Jurkat, Clone E6-1 (cell line): Measurements from ENCODE around the gene NUDT14.
A peak's percentile ranks its signal among the peaks of the same experiment; 100 is the strongest.

Experiments used
- DNase-seq: peaks from one replicate; pipeline ENCODE4 v3.0.0-alpha.2; 2011; ENCODE audit warnings: low read depth, low spot score
- H3K4me3 ChIP-seq: 2 replicates; pipeline ENCODE4 v1.5.1; 2011; ENCODE audit warnings: mild to moderate bottlenecking, low read length, control low read depth, moderate library complexity

NUDT14 gene

DNA sequence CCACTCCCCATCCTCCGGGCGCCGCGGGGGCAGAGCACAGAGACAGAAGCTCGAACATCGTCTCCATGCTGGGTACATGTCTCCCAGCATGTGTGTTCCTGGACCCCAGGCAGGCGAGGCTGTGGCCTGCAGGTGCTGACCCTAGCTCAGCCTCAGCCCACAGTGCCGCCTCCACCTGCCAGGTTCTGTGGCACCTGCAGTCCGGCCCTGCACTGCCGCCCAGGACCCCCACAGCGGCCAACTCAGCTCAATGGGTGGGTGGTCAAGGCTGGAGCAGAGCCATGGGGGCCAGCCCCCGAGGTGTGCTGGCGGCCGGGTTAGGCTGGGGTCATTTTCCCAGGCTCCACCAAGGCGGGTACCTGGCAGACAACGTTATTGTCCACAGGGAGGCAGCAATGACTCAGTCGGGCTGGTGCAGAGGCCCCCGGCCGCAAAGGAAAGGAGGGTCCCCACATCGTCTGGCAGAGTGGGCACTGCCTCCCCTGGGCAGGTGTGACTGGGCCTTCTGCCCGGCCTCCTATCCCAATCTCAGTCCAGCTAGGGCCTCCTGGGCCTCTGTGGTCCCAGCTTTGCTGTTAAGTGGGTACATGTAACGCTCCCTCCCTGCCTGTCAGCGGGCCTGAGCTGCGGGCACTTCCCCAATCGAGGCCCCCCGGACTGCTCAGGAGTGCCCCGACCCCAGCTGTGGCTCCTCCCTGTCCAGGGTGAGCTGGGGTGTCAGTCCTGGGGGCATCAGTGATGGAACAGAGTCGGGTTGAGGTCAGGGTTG is 20.2 kb upstream of the NUDT14 start:
- H3K4me3 ChIP-seq, result no peak overlapping the region
- no peak for DNase-seq

DNA sequence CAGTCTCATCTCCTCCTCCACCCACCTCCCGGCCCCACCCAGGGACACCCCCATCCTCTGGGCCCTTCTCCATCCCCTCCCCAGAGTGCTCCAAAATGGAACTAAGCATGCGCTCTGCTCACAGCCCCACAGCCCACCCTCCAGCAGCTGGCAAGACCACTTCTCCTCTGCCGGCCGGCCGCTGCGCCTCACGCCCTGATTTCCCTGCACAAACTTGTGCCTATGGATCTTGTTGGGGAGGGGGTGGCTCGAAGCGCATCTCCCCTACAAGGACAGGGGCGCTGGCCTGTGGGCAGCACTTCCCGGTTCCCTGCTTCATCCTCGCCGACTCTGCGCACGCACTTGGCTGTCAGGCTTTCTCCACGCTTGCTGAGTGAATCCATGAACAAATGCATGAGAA is 19.5 kb upstream of the NUDT14 start:
- no peak overlapping the region for H3K4me3 ChIP-seq
- no peak for DNase-seq

DNA sequence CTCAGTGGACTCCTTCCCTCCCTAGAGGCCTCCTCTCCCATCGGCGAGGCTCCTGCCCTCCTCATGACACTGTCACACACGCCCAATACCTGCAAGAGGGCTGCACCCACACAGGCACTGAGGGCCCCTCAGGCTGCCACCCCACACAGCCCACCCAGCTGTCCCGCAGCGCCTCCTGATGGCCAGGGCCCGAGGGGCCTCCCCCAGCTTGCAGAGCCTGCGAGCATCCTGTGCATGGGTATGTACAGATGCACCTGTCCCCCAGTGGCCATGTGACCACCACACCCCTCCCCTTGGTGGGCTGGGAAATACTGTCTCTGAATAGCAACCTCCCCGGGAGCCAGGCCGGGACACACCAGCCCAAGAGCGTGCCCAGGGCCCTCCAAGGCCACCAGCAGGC is 19.0 kb upstream of the NUDT14 start:
- H3K4me3 ChIP-seq, result no peak overlapping the region
- DNase-seq, result no peak

DNA sequence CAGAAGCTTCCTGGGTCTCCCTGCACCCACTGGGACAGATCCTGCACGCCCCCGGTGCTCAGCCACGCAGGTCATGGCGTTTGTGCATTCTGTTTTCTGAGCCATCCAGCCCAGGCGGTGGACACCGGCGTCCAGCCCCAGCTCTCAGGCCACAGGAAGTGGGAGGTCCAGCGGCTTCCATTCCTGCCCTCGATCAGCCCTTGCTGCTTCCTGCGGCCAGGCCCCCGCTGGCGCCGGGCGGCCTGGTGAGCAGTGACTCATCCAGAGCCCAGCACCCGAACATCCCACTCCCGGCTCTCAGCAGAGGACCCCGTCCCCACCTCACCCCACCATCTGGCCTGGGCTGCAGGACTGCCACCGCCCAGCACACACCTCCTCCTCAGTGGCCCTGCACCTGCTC is 18.0 kb upstream of the NUDT14 start:
- no peak for DNase-seq
- no peak overlapping the region for H3K4me3 ChIP-seq

DNA sequence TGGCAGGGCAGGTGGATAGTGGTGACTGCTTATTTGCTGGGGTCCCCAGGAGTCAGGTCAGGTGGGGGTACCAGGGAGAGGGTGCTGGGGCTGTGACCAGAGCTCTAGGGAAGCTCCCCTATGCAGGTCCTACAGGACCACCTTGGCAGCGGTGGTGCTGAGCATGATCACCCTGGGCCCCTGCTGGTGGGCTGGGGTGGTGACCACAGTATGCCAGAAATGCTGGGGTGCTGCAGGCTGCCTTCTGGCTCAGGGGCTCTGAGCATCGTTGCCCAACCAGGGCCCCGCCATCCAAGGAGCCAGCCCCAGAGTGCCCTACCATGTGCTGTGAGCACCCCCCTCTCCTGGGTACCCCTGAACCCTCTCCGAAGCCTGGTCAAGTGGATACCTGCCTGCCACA is 17.5 kb upstream of the NUDT14 start:
- DNase-seq, result no peak
- H3K4me3 ChIP-seq, result no peak overlapping the region

DNA sequence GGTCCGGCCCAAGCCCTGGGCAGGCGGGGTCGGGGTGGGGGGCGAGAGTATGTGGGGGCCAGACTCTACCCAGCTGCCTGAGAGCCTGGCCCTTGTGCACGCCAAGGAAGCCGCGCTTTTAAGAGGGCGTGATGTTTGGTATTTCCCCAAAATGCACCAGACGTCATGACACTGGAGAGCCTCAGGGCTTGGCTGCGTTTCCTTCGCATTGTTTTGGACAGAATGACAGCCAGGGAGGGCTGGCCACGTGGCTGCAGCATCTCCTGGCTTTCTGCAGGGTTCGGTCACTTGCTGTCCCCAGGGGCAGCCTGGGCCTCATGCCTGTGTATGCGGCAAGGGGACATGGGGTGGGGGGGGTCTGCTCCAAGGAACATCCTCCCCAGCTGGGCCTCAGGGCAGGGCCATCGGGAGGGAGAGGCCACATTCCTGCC is 16.1 kb upstream of the NUDT14 start:
- DNase-seq, result no peak

DNA sequence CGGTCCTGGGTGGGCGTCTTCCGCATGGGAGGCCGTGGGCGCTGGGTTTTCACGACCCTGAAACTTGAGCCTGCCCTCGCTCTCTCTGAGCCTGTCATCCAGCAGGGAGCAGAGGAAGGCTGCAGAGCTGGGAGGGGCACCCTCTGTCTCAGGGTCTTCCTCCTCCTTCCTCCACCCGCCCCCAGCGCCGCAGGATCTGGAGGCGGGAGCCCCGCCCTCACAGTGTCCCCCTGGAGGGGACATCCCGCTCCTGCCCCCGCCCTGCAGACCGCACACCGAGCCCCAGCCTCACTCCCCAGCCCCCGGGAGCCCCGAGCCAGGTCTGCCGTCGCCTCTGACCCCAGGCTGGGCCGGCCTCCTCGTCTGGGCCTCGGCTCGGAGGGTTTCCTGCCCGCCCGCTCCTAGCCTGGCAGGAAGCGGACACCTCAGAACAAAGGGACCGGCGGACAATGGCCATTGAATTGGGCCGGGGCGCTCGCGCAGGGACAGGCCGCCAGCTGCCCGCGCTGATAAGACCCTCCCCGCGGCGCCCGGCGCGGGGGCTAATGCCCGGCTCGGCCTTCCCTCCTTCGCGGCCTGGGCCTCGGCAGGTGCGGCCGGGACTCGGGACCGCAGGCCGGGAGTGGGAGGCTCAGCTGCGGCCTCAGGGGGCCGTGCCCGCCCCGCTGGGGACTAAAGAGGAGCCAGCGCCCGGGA is 15.3 kb upstream of the NUDT14 start:
- no peak for DNase-seq
- no peak overlapping the region for H3K4me3 ChIP-seq

More for the DNA sequence above, 16.1 kb upstream of the NUDT14 start:
- H3K4me3 ChIP-seq, result no peak overlapping the region

DNA sequence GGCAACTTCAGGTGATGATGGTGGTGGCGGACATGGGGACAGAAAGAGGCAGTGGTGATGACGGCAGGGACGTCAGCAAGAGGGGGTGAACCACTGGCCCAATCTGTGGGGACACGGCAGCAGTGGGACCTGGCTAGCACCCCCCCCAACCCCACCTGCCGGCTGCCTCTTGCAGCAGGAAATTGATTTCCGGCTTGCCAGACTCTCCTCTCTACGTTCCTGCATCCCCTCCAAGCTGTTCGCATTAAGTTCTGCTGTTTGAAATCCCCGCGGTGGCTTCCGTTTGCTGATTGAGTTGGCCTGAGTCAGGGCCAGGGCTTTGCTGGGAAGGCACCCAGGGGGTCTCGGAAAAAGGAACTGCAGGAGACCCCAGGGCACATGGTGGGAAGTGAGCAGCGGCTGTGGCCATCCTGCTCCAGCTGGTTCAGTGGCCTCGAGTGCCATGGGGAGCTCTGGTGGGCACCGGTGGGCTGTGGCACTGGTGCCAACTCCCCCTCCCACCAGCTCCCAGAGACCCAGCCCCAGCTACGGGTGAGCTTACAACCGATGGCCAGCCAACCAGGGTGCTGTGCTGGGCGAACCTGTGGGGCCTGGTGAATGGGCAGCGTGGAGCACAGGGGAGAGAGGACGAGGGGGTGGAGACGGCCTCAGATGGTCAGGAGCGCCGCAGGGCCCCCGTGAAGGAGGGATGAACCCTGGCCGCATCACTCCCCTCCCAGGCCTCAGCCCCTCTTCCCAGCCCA is 14.6 kb upstream of the NUDT14 start:
- no peak overlapping the region for H3K4me3 ChIP-seq
- peak; percentile 57 for DNase-seq

DNA sequence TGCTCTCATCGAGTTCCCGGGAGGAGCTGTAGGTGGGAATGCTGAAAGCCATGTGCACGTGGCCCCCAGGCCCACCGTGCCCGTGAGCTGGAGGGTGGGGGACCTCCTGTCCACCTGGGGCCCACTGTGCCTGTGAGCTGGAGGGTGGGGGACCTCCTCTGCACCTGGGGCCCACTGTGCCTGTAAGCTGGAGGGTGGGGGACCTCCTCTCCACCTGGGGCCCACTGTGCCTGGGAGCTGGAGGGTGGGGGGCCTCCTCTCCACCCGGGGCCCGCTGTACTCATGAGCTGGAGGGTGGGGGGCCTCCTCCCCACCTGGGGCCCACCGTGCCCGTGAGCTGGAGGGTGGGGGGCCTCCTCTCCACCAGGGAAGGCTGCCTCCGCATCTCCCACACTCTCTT is 13.9 kb upstream of the NUDT14 start:
- no peak for DNase-seq

DNA sequence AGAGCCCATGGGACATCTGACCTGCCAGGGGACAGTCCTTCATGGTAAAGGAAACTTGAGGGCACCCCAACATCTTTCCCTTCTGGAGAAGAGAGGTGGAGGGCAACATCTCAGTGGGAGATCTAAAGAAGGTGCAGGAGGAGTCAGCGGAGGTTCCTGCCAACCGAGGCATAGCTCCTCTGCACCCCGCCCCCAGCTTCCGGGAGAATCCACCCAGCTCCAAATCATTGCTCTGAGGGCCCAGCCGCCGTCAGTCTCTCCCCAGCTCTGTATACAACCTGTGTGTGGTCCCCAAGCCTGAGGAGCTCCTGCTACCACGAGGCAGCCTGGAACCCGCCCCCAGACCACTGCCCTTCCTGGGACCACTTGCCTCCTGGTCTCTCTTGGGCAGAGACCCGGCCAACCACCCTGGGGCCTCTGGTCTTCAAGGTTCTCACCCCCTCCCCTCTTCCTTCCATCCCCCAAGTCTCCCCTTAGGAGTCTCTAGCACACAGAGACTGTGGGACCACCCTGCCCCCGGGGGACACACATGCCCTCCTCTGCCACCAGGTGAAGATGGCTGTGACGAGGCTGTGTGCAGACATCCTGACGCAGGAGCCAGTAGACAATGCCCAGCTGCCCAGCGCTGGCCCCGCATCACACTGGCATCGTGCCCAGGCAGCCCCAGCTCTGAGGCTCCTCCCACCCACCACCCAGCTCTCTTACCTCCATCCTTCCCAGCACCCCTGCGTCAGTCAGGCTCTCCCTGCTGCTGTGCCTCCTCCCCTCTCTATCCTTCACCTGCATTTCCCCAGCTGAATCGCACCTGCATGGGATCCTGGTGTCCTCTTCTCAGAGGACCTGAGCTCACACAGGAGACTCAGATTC is 13.0 kb upstream of the NUDT14 start:
- H3K4me3 ChIP-seq, result no peak overlapping the region; the same call in none of the 2 replicates
- DNase-seq, result peak; percentile 50

More for the DNA sequence above, 13.9 kb upstream of the NUDT14 start:
- H3K4me3 ChIP-seq, result no peak overlapping the region

DNA sequence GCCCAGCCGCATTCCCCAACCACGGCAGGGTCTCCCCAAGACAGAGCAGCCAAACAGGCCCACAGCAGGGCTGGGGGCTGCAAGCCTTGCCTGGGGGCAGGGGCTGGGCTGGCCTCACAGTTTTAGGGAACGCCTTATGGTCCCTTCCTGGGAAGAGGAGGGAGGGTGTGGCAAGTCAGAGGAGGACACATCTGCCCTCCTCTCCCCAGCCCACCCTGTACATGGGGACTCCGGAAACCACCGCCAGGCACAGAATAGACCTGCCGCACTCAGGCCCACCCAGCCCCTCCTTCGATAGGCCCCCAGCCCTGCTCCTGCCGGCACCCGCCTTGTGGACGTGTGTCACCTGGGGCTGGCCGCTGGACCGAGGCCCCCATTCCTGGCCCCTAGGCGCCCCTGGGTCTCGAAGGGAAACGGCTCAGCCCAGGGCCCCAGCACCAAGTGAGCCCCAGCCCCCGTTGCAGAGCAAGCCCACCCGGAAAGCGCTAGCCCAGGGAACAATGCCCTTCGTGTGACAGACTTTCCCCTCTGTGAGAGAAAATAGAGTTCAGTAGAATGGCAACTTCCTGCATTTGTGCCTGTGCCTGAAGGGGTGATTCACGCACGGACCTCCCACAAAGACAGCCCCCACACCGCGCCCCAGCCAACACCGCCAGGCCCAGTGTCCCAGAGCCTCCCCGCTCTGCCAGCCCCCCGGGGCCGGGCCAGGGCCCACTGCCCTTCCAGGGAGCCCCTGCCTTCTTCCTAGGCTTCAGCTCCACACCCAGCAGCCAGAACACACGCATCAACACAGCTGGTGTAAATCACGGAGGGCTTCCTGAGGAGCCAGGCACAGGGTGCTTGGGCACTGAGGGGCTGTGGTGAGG is 12.0 kb upstream of the NUDT14 start:
- H3K4me3 ChIP-seq, result no peak overlapping the region
- no peak for DNase-seq

DNA sequence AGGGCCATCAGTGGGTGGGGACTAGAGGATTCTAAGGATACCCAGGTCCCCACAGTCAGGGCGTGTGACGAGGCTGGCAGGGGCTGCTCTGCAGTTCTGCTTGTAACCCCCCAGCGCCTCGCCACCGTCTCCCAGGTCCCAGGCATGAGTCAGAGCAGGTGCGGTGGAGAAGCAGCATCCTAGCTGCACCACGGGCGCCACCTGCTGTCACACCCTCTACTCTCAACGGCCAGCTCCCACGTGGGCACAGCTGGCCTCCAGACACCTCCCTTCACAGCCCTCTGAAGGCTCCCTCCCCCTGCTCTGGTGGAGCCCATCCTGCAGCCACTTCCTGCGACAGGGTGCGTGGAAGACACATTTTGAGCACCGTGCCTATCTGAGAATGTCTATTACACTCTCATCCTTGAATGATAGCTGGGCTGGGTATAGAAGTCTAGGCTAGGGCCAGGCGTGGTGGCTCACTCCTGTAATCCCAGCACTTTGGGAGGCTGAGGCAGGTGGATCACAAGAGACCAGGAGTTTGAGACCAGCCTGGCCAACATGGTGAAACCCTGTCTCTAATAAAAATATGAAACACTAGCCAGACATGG is 6.9 kb upstream of the NUDT14 start:
- no peak overlapping the region for H3K4me3 ChIP-seq
- no peak for DNase-seq

DNA sequence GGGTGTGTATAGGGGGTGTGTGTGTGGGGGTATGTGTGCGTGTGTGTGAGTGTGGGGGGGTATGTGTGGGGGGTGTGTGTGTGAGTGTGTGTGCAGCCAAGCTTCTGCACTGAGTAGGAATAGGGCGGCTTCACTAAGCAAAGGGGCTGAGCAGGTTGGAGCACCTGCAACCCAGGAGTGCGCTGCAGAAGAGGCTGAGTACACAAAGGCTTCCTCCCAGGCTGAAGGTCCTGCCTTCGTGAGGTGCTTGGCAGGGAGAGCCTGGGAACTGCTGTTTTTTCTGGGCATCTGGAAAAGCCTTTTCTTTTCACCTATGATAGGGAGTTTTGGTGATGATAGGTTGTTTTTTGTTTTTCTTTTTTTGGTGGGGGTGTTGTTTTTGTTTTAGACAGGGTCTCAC is 6.0 kb upstream of the NUDT14 start:
- DNase-seq, result no peak
- no peak overlapping the region for H3K4me3 ChIP-seq

DNA sequence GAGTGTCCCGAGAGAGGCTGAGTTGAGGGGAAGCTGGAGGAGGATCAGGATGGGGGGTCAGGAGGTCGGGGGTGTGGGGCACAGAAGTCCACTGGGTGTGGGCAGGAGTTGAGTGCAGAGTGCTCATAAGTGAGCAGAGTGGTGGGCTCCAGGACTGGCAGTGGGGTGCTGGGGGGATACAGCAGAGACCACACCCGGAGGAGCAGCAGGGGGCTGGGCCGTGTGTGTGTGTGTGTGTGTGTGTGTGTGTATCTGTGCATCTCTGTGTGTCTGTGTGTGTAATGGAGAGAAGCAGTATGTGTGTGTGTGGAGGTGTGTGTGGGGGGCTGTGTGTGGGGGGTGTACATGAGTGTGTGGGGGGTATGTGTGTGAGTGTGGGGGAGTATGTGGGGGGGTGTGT is 4.9 kb upstream of the NUDT14 start:
- DNase-seq, result no peak
- H3K4me3 ChIP-seq, result no peak overlapping the region

DNA sequence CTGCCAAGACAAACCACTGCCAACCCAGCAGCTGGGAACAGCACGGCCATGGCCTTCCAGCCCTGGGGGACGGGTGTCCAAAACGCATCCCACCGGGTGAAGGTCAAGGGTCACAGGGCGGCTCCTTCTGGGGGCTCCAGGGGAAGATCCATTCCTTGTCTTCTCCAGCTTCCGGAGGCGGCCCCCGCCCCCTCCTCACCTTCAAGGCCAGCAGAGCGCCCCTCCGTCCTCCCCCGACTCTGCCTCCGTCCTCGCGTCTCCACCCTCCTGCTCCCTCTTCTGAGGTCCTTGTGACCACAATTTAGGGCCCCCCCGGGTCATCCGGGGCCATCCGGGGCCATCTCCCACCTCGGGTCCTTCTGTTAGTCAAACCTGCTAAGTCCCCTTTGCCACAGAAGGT is 3.9 kb upstream of the NUDT14 start:
- DNase-seq, result no peak
- H3K4me3 ChIP-seq, result no peak overlapping the region

DNA sequence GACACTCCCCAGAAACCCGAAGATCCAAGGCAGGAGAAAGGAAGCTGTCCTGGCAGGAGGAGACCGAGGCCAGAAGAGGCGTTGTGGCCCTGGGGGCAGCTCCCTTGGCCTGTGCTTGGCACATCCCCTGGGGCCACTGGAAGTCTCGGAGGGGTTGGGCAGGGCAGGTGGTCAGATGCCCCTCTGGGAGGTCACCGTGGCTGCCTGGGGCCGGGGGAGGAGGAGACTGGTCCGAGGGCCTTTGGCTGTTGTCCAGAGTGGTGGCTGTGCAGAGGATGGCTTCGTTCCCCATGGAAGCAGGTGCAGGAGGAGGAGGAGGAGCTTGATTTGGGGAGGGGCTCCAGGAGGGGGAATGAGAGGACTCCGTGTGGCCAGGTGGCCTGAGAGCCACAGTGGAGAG is 3.3 kb upstream of the NUDT14 start:
- no peak overlapping the region for H3K4me3 ChIP-seq
- no peak for DNase-seq

DNA sequence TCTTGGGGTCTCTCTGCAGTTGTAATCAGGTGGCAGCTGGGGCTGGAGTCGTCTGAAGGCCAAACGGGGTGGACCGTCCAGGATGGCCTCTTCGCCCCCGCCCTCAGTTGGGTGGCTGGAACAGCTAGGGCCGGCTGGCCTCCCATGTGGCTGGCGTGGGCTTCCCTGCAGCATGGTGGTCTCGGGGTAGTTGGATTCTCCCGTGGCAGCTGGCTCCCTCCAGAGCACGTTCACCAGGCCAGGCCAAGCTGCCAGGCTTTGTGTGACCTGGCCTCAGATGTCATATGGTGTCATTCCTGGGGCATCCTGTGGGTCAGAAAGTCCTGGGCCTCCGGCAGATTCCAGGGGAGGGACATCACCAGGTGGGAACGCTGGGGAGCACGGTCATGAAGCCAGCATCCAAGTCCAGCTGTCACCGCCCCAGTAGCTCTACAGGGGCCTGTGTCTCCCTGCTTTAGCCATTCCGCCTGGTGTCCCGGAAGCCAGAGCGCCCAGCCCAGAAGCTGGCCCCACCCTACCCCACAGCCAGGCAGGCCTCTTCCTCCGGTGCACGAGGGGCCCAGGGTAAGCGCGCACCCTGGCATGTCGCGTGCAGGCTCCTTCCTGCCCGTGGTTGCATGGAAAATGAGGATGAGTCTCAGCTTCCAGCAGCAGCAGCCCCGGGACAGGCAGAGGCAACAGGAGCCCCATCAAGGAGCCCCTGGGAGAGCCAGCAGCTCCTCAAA is 1.3 kb upstream of the NUDT14 start:
- no peak overlapping the region for H3K4me3 ChIP-seq
- no peak for DNase-seq
